Prostate gland (tissue), 2 donors: ENCODE results near the gene C2orf74. TPM values are rescaled to one million over a fixed set of nuclear protein-coding genes. Genes with fewer than 3 reads are reported as not detected.
"Not testable (repeated sequence)": the region's sequence is repeated elsewhere in the genome, so short reads cannot be mapped to it uniquely, and the experiment has no call there.

Source experiments
- DNase-seq: peaks from one replicate; pipeline ENCODE4 v3.0.0-alpha.2; 2019; ENCODE audit warnings: low spot score
- H3K27ac ChIP-seq, 2 donors: fragments of 200-600 bp; sonication (generic); 2 replicates each; pipeline ENCODE4 v1.5.1; 2017 to 2019
- H3K27me3 ChIP-seq: fragments of 200-600 bp; sonication (generic); replicated peaks from 2 replicates; pipeline ENCODE4 v1.5.1; 2019; ENCODE audit not compliant: insufficient read depth
- H3K36me3 ChIP-seq, 2 donors: fragments of 200-600 bp; sonication (generic); 1 replicate in 1 of 2; 2 replicates in 1 of 2; pipeline versions ENCODE4 v1.5.1 to v1.8.1; 2017 to 2019
- H3K4me1 ChIP-seq: fragments of 200-600 bp; sonication (generic); replicated peaks from 2 replicates; pipeline ENCODE4 v1.5.1; 2019
- H3K4me3 ChIP-seq, 2 donors: fragments of 200-600 bp; sonication (generic); 2 replicates each; pipeline ENCODE4 v1.5.1; 2017 to 2019
- H3K9me3 ChIP-seq: fragments of 200-600 bp; sonication (generic); 2 replicates; pipeline ENCODE4 v1.5.1; 2017
- CTCF ChIP-seq, 4 experiments: fragments of 200-600 bp in 2 of 4; fragments of 450-650 bp in 2 of 4; sonication (generic) in 2 of 4; IDR thresholded peaks; 1 replicate in 3 of 4; 2 replicates in 1 of 4; pipeline ENCODE4 v1.5.1; 2016 to 2019; ENCODE audit warnings: antibody characterized with exemption in 4 of 4, mild to moderate bottlenecking in 2 of 4, moderate library complexity in 2 of 4
- POLR2A ChIP-seq: fragments of 450-650 bp; IDR thresholded peaks from one replicate; pipeline ENCODE4 v1.6.1; 2016; ENCODE audit warnings: antibody characterized with exemption, mild to moderate bottlenecking
- POLR2AphosphoS5 ChIP-seq: sonication (generic); formaldehyde crosslinking; IDR thresholded peaks from one replicate; pipeline ENCODE4 v1.6.1; 2017; ENCODE audit warnings: antibody characterized with exemption
- WGBS: methylation state at CpG from one replicate; pipeline ENCODE4 v1.1.5; 2018; 5-methylcytosine and 5-hydroxymethylcytosine counted together
- intact Hi-C: fragments of 100-400 bp; cut with DNase I; formaldehyde crosslinking; loops from one replicate; pipeline ENCODE4 v1.14.2; 2022
- total RNA-seq, 2 donors: library from RNA; depleted of rRNA; stranded (reverse); fragments of >200 nt; gene quantifications; one replicate each; pipeline ENCODE4 v1.1.0, GENCODE V29; 2016

Gene C2orf74
- total RNA-seq, 2 donors from 2014 or later = 12.0 to 22.1 TPM

GRCh38 chr2:61144697-61145268 is 17.2 kb upstream of the C2orf74 start:
- H3K27ac ChIP-seq = peak overlapping the region; percentile 70 to 74
- peak; percentile 91 for DNase-seq
- intact Hi-C loops = loop anchor here (10.0 kb wide), 1 partner anchor 620 kb away; no protein-coding TSS in a partner anchor

GRCh38 chr2:61145990-61146389 is 16.0 kb upstream of the C2orf74 start:
- TF ChIP-seq POLR2A (no peak), CTCF (IDR thresholded peaks at IDR 0.05) (no peak), POLR2AphosphoS5 (no peak)
- intact Hi-C loops = loop anchor here (10.0 kb wide), 1 partner anchor 619 kb away; no protein-coding TSS in a partner anchor
- no peaks in the 10 kb centered on the region for H3K36me3 ChIP-seq
- no peaks in the 10 kb centered on the region for H3K27me3 ChIP-seq
- H3K9me3 ChIP-seq = no peaks in the 10 kb centered on the region
- 95% methylated on average over 2 of the region's 2 CpGs for WGBS
- H3K4me3 ChIP-seq = no peak overlapping the region
- H3K27ac ChIP-seq = no peak overlapping the region
- no peak for DNase-seq
- H3K4me1 ChIP-seq = no peaks in the 10 kb centered on the region

More at GRCh38 chr2:61144697-61145268, 17.2 kb upstream of the C2orf74 start:
- peak overlapping the region; percentile 43 to 49 for H3K4me3 ChIP-seq
- H3K9me3 ChIP-seq = no peaks in the 10 kb centered on the region
- H3K27me3 ChIP-seq = no peaks in the 10 kb centered on the region
- no peaks in the 10 kb centered on the region for H3K4me1 ChIP-seq
- WGBS = 11% methylated on average over 31 of the region's 31 CpGs
- H3K36me3 ChIP-seq = no peaks in the 10 kb centered on the region
- TF ChIP-seq POLR2A (peak; percentile 23), CTCF (IDR thresholded peaks at IDR 0.05) (peak in 1 of 4 experiments; percentile 22), POLR2AphosphoS5 (peak; percentile 99)

GRCh38 chr2:61148091-61148490 is 13.9 kb upstream of the C2orf74 start:
- 96% methylated on average over 5 of the region's 5 CpGs for WGBS
- not testable (repeated sequence) for H3K4me1 ChIP-seq, H3K4me3 ChIP-seq, H3K27me3 ChIP-seq, H3K27ac ChIP-seq, H3K9me3 ChIP-seq, DNase-seq, H3K36me3 ChIP-seq
- intact Hi-C loops = loop anchor here (10.0 kb wide), 1 partner anchor 617 kb away; no protein-coding TSS in a partner anchor

- Histone ChIP-seq H3K4me3 (no peak overlapping the region), H3K27me3 (no peaks in the 10 kb centered on the region), H3K36me3 (no peaks in the 10 kb centered on the region), H3K27ac (no peak overlapping the region), H3K4me1 (no peaks in the 10 kb centered on the region), H3K9me3 (no peaks in the 10 kb centered on the region)
- intact Hi-C loops = loop anchor here (10.0 kb wide), 1 partner anchor 616 kb away; no protein-coding TSS in a partner anchor
- WGBS = 90% methylated on average over 6 of the region's 6 CpGs
- DNase-seq = no peak
- no peak for TF ChIP-seq CTCF (IDR thresholded peaks at IDR 0.05)
- TF ChIP-seq POLR2A = no peak
- no peak for TF ChIP-seq POLR2AphosphoS5
Measured at GRCh38 chr2:61149074-61149473, 12.9 kb upstream of the C2orf74 start.

GRCh38 chr2:61151436-61151835 is 10.6 kb upstream of the C2orf74 start:
- no peaks in the 10 kb centered on the region for H3K4me1 ChIP-seq
- no peak overlapping the region for H3K27ac ChIP-seq
- TF ChIP-seq POLR2AphosphoS5 (no peak), CTCF (IDR thresholded peaks at IDR 0.05) (no peak), POLR2A (no peak)
- no peaks in the 10 kb centered on the region for H3K27me3 ChIP-seq
- H3K9me3 ChIP-seq = no peaks in the 10 kb centered on the region
- no peak overlapping the region for H3K4me3 ChIP-seq
- no peak for DNase-seq
- intact Hi-C loops = no loop called here
- WGBS = 95% methylated on average over 1 of the region's 1 CpG
- no peaks in the 10 kb centered on the region for H3K36me3 ChIP-seq
